ENCODE data around the gene STMN1. TPM values are rescaled to one million over a fixed set of nuclear protein-coding genes. Genes with fewer than 3 reads are reported as not detected.
"Not testable (repeated sequence)": the region's sequence is repeated elsewhere in the genome, so short reads cannot be mapped to it uniquely, and the experiment has no call there.

STMN1 gene
- total RNA-seq, 1 donor, result 34.7 TPM

GRCh38 chr1:25944986-25945385, 38.8 kb upstream of the STMN1 start:
- no peaks in the 10 kb centered on the region for H3K27me3 ChIP-seq (ENCODE audit: insufficient read depth, low read length)
- H3K4me1 ChIP-seq (ENCODE audit: insufficient read depth, low read length), result peaks cover 3% of the 10 kb centered on the region
- H3K79me2 ChIP-seq (ENCODE audit: insufficient read depth, low read length), result no peaks in the 10 kb centered on the region
- DNase-seq (ENCODE audit: insufficient read length, low spot score, missing footprints), result no peak
- H3K27ac ChIP-seq (ENCODE audit: low read depth, low read length), result no peak overlapping the region
- no peak overlapping the region for H3K4me2 ChIP-seq (ENCODE audit: insufficient read depth, low read length)
- no peaks in the 10 kb centered on the region for H3K9me3 ChIP-seq (ENCODE audit: low read depth, low read length)
- no peak overlapping the region for H2AFZ ChIP-seq (ENCODE audit: low read length)
- no peak overlapping the region for H3K4me3 ChIP-seq (ENCODE audit: insufficient read depth, low read length)
- H3K36me3 ChIP-seq (ENCODE audit: insufficient read depth, low read length), result no peaks in the 10 kb centered on the region
- no peak for TF ChIP-seq CTCF (IDR thresholded peaks at IDR 0.05; ENCODE audit: extremely low read depth, low read depth, low read length)
- no peaks in the 10 kb centered on the region for H4K20me1 ChIP-seq (ENCODE audit: insufficient read depth, low read length)

- H3K79me2 ChIP-seq (ENCODE audit: insufficient read depth, low read length); H3K27me3 ChIP-seq (ENCODE audit: insufficient read depth, low read length); H3K4me2 ChIP-seq (ENCODE audit: insufficient read depth, low read length); H3K27ac ChIP-seq (ENCODE audit: low read depth, low read length); H2AFZ ChIP-seq (ENCODE audit: low read length); DNase-seq (ENCODE audit: insufficient read length, low spot score, missing footprints); H3K4me3 ChIP-seq (ENCODE audit: insufficient read depth, low read length); H3K36me3 ChIP-seq (ENCODE audit: insufficient read depth, low read length); H4K20me1 ChIP-seq (ENCODE audit: insufficient read depth, low read length); H3K4me1 ChIP-seq (ENCODE audit: insufficient read depth, low read length); H3K9me3 ChIP-seq (ENCODE audit: low read depth, low read length): not testable (repeated sequence)
These were observed 37.3 kb upstream of the STMN1 start for GRCh38 chr1:25943511-25943910.

GRCh38 chr1:25936947-25937346, 30.7 kb upstream of the STMN1 start:
- no peak for DNase-seq (ENCODE audit: insufficient read length, low spot score, missing footprints)
- no peaks in the 10 kb centered on the region for H4K20me1 ChIP-seq (ENCODE audit: insufficient read depth, low read length)
- no peak overlapping the region for H3K4me2 ChIP-seq (ENCODE audit: insufficient read depth, low read length)
- TF ChIP-seq CTCF (IDR thresholded peaks at IDR 0.05; ENCODE audit: extremely low read depth, low read depth, low read length), result no peak
- no peaks in the 10 kb centered on the region for H3K9me3 ChIP-seq (ENCODE audit: low read depth, low read length)
- H3K27me3 ChIP-seq (ENCODE audit: insufficient read depth, low read length), result no peaks in the 10 kb centered on the region
- H3K27ac ChIP-seq (ENCODE audit: low read depth, low read length), result no peak overlapping the region
- no peaks in the 10 kb centered on the region for H3K4me1 ChIP-seq (ENCODE audit: insufficient read depth, low read length)
- H2AFZ ChIP-seq (ENCODE audit: low read length), result peak overlapping the region; percentile 0
- H3K79me2 ChIP-seq (ENCODE audit: insufficient read depth, low read length), result no peaks in the 10 kb centered on the region
- H3K36me3 ChIP-seq (ENCODE audit: insufficient read depth, low read length), result no peaks in the 10 kb centered on the region
- H3K4me3 ChIP-seq (ENCODE audit: insufficient read depth, low read length), result no peak overlapping the region

GRCh38 chr1:25933479-25934365, 27.5 kb upstream of the STMN1 start:
- Histone ChIP-seq H3K79me2 (ENCODE audit: insufficient read depth, low read length) (no peaks in the 10 kb centered on the region), H3K36me3 (ENCODE audit: insufficient read depth, low read length) (no peaks in the 10 kb centered on the region), H2AFZ (ENCODE audit: low read length) (no peak overlapping the region), H4K20me1 (ENCODE audit: insufficient read depth, low read length) (no peaks in the 10 kb centered on the region), H3K9me3 (ENCODE audit: low read depth, low read length) (no peaks in the 10 kb centered on the region), H3K27me3 (ENCODE audit: insufficient read depth, low read length) (peaks cover 5% of the 10 kb centered on the region), H3K4me1 (ENCODE audit: insufficient read depth, low read length) (no peaks in the 10 kb centered on the region), H3K4me2 (ENCODE audit: insufficient read depth, low read length) (no peak overlapping the region), H3K4me3 (ENCODE audit: insufficient read depth, low read length) (no peak overlapping the region), H3K27ac (ENCODE audit: low read depth, low read length) (no peak overlapping the region)
- DNase-seq (ENCODE audit: insufficient read length, low spot score, missing footprints), result no peak
- TF ChIP-seq CTCF (IDR thresholded peaks at IDR 0.05; ENCODE audit: extremely low read depth, low read depth, low read length), result no peak

- not testable (repeated sequence) for H4K20me1 ChIP-seq (ENCODE audit: insufficient read depth, low read length); H3K9me3 ChIP-seq (ENCODE audit: low read depth, low read length); H3K4me3 ChIP-seq (ENCODE audit: insufficient read depth, low read length); H3K4me1 ChIP-seq (ENCODE audit: insufficient read depth, low read length); H3K27ac ChIP-seq (ENCODE audit: low read depth, low read length); H3K27me3 ChIP-seq (ENCODE audit: insufficient read depth, low read length); DNase-seq (ENCODE audit: insufficient read length, low spot score, missing footprints); H3K4me2 ChIP-seq (ENCODE audit: insufficient read depth, low read length); H2AFZ ChIP-seq (ENCODE audit: low read length); H3K36me3 ChIP-seq (ENCODE audit: insufficient read depth, low read length); H3K79me2 ChIP-seq (ENCODE audit: insufficient read depth, low read length)
These were observed 26.7 kb upstream of the STMN1 start for GRCh38 chr1:25932811-25933400.

Data from osteoblast (primary cell).